Stimulated activated CD4-positive, alpha-beta T cell treated with anti-CD3 and anti-CD28 coated beads, Interleukin-1b, Interleukin-23, amount 100 ng/mL, for 48 hours (primary cell): ENCODE data around the gene WWP2.
"Not testable (repeated sequence)": the region's sequence is repeated elsewhere in the genome, so short reads cannot be mapped to it uniquely, and the experiment has no call there.

ENCODE experiments used
- DNase-seq: peaks from one replicate; pipeline ENCODE4 v3.0.0-alpha.2; 2020

The WWP2 gene

DNA sequence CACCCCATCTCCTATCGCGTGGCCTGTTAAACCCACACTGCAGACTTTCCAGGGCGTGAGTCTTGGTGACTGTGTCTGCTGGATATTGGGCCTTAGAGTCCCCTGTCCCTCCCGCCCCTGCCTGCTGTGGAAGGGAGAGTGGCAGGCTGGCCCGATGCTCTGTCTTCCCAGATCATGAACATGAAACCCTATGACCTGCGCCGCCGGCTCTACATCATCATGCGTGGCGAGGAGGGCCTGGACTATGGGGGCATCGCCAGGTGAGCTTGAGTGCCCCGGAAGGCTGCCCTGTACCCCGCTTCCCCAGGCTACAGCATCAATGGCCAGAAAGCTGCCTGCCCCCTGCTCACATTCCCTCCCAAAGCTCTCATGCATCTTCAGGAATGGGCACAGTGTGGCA is 169.5 kb downstream of the WWP2 start:
- DNase-seq, result no peak

DNA sequence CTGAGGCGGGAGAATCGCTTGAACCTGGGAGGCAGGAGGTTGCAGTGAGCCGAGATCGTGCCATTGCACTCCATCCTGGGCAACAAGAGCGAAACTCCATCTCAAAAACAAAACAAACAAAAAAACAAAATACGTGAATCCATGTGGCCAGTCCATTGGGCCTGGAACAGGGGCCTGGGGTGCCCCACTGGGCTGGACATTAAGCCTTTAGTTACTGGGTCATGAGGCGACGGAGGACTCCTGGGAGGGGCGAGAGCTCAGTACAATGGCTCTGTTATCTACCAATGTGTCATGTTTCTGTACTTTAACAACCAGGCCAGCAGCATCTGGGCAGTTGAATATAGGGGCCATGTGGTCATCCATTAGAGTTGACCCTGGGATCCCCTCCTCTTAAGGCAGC is 170.1 kb downstream of the WWP2 start:
- no peak for DNase-seq

DNA sequence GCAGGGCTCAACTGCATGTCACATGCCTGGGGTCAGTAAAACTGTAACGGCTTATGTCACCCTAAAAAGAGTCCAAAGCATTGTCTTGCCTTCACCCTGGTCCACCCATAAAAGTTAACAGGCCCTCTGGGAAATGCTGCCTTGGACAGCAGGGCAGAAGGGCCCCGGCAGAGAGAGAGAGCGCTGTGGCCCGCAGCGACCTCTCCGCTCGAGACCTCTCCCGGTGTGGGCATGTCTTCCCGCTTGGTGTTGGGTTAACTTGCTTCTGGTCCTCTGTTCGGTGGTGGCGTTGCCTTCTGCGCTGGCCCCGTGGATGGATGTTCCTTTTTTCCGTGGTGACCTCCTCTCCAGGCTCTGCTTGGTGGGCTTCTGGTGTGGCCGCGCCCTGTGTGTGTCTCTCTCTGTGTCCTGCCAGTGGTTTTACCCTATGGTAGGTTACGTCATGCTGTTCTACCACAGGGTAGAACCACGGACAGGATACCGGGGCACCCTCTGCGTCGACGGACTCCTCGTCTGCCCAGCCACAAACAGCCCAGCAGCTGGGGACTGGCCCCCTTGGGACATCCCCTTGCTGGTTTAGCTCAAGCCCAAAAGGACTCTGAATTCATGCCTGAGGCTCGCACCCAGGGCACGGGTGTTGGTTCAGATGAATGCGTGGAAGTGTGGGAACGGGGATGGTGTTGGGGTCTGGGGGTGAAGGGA is 170.7 kb downstream of the WWP2 start:
- no peak for DNase-seq

DNA sequence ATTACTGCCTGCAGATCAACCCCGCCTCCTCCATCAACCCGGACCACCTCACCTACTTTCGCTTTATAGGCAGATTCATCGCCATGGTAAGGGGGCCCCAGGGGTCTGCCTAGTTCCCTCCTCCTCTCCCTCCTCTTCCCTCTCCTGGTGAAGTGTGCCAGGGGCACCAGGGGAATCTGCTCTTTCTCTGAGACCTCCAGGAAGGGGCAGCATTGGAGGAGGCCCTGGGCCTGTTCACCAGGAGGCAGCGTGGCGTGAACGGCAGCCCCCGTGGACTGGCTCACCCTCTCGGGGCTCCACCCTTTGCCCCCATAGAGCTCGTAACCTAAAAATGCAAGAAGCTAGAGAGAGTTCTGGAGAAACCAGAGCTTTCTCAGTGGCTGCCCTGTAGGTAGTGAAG is 171.9 kb downstream of the WWP2 start:
- DNase-seq, result no peak

- no peak for DNase-seq
Observed at GRCh38 chr16:69934751-69935150, 172.6 kb downstream of the WWP2 start.

- no peak for DNase-seq
Observed at GRCh38 chr16:69935278-69935711, 173.2 kb downstream of the WWP2 start.

DNA sequence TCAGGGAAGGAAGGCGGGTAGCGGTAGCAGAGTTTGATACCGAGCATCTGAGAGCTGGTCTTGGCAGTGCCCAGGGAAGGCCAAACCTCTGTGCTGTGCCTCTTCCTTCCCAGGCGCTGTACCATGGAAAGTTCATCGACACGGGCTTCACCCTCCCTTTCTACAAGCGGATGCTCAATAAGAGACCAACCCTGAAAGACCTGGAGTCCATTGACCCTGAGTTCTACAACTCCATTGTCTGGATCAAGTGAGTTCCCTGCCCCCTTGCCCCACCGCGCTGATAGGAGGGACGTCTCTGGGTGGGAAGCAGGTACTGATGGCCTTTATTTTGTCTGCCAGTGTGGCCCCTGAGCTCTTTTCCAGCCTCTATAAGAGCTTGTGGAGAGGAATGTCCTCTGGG is 173.6 kb downstream of the WWP2 start:
- DNase-seq, result no peak

DNA sequence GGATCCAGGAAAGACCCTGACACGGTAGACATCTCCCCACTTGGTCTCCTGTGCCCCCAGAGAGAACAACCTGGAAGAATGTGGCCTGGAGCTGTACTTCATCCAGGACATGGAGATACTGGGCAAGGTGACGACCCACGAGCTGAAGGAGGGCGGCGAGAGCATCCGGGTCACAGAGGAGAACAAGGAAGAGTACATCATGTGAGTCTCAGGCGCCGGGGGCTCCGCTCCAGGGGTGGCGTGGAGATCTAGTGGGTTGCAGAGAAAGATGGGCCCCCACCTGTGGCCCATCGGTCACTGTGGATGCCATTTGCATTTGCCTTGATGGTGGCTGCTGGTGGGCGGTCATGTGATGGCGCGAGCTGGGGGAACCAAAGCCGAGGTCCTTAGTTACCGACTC is 174.1 kb downstream of the WWP2 start:
- no peak for DNase-seq

DNA sequence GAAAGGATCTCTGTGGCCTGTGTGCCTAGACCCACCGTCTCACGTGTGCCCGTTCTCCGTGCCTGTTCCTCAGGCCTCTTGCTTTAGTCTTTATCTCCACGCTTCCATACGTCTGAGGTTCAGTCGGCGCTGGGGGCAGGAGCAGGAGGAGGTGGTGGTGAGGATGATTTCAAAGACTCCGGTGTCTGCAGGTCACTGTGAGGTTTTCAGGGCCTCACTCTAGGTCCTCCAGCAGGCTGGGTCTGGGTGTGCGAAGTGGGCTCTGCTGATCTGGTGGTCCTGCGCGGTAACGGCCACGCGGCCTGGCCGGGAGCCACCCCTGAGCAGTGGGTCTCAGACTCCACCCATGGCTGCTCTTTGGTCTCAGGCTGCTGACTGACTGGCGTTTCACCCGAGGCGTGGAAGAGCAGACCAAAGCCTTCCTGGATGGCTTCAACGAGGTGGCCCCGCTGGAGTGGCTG is 174.6 kb downstream of the WWP2 start:
- DNase-seq, result no peak

- DNase-seq, result no peak
Observed at GRCh38 chr16:69937465-69937951, 175.4 kb downstream of the WWP2 start.

GRCh38 chr16:69938981-69939820 is 177.1 kb downstream of the WWP2 start:
- no peak for DNase-seq

- no peak for DNase-seq
Observed at GRCh38 chr16:69939821-69940585, 177.9 kb downstream of the WWP2 start.

GRCh38 chr16:69940676-69941075 is 178.5 kb downstream of the WWP2 start:
- no peak for DNase-seq

DNA sequence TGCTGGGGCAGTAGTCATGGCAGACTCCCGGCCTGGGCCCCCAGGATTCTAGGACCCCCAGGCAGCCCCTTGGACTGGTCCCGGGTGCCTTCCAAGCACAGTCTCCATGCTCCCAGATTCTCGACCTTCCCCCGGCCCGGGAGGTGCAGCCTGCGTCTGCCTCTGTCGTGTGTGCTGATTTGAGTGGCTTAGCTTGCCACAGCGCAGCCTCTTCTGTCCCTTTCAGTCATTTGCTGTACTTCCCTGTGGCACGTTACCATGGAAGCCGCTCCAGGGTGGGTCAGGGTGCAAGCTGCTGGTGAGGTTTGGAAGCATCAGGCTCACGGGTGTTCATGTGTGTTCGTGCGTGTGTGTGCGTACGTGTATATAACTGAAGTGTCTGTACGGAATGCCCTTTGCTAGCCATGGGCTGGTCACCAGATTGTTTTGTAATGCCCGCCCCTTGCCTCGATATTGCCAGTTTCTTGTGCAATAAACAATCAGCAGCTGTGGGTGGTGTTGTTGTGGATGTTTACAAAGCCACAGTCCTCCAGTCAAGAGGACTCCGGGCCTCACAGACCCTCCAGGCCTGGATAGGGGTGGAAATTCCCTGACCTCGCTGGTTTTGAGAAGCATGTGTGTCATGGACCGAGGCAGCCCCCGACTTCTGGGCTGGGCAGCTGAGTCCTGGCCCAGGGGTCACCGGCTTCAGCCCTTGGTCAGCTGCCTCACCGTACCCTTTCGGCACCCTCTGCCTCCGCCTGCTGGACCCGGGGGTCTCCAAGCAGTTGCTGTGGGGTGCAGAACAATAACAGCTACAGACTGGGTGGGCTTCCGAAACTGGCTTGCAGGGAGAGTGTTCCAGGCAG is 179.3 kb downstream of the WWP2 start:
- DNase-seq, result no peak

DNA sequence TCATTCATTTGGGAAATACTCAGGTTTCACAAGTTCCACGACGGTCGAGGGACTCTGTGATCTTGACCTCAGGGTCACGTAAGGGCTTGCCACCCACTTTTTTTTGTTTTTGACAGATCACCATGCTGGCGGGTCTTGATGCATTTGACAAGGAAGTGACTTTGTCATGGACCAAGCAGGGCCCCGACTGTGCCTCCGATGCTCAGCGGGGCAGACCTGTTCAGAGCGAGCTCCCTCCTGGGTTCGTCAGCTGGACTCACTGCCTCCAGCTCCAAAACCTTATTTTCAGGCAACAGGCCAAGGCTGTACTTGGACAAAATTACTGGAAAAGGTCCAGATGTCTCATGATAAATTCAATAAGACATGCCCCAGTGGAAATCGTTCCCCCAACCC is 180.0 kb downstream of the WWP2 start:
- DNase-seq, result no peak

DNA sequence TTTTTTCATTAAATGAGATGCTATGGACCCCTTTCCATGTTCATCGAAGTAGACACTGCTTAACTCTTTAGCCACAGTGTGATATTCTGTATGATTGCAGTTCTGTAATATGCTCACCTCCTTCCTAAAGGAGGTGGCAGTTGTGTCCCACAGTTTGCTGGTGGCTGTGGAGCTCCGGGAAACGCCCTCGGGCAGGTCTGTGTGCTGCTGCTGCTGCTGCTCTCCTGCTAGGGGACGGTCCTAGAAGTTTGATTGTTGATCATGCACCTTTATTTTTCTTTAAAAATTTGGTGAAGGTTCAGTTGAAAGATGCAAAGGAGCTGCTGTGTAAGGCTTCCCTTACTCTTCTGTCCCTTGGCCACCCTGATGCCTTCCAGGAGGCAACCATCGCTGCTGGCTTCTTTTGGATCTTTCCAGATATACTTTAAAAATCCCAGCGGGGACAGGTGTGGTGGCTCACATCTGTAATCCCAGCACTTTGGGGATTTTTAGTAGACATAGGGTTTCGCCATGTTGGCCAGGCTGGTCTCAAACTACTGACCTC is 180.6 kb downstream of the WWP2 start:
- no peak for DNase-seq

GRCh38 chr16:69943241-69944036 is 181.3 kb downstream of the WWP2 start:
- not testable (repeated sequence) for DNase-seq

GRCh38 chr16:69950411-69950810 is 188.3 kb downstream of the WWP2 start:
- DNase-seq, result not testable (repeated sequence)

GRCh38 chr16:69951017-69951671 is 189.0 kb downstream of the WWP2 start, which contains the start of gene CLEC18A:
Gene CLEC18A (plus strand): TSS chr16:69951334. CDS start chr16:69951367, 33 bp downstream.
- not testable (repeated sequence) for DNase-seq

- not testable (repeated sequence) for DNase-seq
Observed at GRCh38 chr16:69951672-69952031, 189.5 kb downstream of the WWP2 start.
